Jurkat, Clone E6-1 (cell line): Measurements from ENCODE around the gene PSMB7.

Source experiments
- DNase-seq: peaks from one replicate; pipeline ENCODE4 v3.0.0-alpha.2; 2011; ENCODE audit warnings: low read depth, low spot score
- H3K4me3 ChIP-seq: 2 replicates; pipeline ENCODE4 v1.5.1; 2011; ENCODE audit warnings: mild to moderate bottlenecking, low read length, control low read depth, moderate library complexity

PSMB7 gene

GRCh38 chr9:124419832-124420489, 4.7 kb upstream of the PSMB7 start:
- no peak for DNase-seq
- H3K4me3 ChIP-seq = no peak overlapping the region

GRCh38 chr9:124415852-124416484, 726 bp upstream of the PSMB7 start:
- DNase-seq = no peak
- peak overlapping the region; percentile 98 for H3K4me3 ChIP-seq

GRCh38 chr9:124414612-124415011, 630 bp downstream of the PSMB7 start:
- no peak for DNase-seq
- peak overlapping the region; percentile 98 for H3K4me3 ChIP-seq

GRCh38 chr9:124412228-124412575, 3.0 kb downstream of the PSMB7 start:
- no peak for DNase-seq
- no peak overlapping the region for H3K4me3 ChIP-seq

- DNase-seq = no peak
- no peak overlapping the region for H3K4me3 ChIP-seq
These were observed 3.6 kb downstream of the PSMB7 start for GRCh38 chr9:124411514-124412227.

- DNase-seq = no peak
- no peak overlapping the region for H3K4me3 ChIP-seq
These were observed 4.8 kb downstream of the PSMB7 start for GRCh38 chr9:124410321-124410913.

GRCh38 chr9:124409410-124409809, 5.8 kb downstream of the PSMB7 start:
- H3K4me3 ChIP-seq = no peak overlapping the region
- DNase-seq = no peak

DNA sequence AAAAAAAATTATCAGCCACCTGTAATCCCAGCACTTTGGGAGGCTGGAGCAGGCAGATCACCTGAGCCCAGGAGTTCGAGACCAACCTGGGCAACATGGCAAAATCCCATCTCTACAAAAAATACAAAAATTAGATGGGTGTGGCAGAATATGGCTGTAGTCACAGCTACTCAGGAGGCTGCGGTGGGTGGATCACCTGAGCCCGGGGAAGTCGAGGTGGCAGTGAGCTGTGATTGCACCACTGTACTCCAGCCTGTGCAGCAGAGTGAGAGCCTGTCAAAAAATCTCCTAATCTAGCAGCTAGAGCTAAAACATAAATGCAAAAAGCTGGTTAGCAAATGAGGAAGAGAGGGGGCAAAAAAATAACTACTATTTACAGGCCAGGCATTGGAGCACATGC, 12.0 kb downstream of the PSMB7 start:
- no peak overlapping the region for H3K4me3 ChIP-seq

DNA sequence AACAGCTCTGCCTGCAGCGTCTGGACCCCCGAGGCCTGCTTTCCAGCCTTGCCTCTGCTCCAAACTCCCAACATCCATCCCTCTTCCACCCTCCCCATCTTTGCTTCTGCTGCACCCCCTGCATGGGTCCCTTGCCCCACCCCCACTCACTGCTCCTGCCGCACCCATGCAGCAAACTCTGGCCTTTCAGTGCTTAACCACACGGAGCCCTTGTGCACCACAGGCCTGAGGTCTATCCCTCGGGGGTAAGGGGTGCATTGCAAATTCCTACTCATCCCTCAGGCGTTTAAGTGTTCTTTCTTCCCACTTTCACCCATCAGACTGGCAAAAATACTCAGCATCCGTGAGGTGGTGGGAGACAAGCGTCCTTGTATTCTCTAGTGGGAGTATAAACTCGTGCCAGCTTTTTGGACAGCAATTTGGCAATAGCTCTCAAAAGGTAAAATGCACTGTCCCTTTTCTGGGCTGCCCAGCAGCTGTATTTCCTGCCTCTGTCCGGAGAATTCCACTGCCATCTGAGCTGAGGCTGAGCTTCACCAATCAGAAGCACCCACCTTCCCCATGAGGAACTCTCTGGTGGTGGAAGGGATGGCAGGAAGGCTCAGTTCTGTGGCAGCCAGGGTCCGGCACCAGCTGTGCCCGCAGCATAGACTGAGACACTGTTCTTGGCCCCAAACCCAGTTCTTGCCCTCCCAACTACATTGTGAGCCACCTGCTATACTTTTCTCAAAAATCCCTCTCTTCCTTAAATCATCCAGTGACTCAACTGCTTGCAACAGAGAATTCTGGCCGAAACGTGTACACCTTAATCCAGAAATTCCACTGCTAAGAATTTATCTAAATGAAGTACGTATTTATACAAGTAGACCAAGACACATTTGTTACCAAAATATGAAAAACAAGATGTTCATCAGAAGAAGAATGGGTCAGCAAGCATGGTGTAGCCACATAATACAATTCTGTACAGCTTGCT, 15.0 kb downstream of the PSMB7 start:
- DNase-seq = no peak
- H3K4me3 ChIP-seq = no peak overlapping the region

More for the DNA sequence above, 12.0 kb downstream of the PSMB7 start:
- DNase-seq = no peak

GRCh38 chr9:124399323-124399967, 15.8 kb downstream of the PSMB7 start:
- no peak overlapping the region for H3K4me3 ChIP-seq
- DNase-seq = no peak

GRCh38 chr9:124398191-124398935, 16.9 kb downstream of the PSMB7 start:
- DNase-seq = no peak

DNA sequence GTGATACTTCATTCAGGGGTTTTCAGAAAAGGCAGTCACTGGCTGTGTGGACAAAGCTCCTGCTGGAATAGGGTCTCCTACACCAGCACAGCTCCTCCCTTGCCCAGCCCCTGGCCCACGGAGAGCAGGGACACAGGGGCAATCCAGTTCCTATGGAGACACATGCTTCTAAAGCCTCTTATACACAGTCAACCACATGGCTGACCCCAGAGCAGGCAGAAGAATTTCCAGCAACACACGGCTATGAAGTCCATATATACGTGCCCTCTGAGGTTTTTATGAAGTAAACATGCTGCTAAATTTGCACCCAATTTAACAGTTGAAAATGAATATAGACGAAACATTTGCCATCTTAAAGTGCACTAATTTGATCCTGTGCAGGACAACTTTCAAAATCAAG, 19.4 kb downstream of the PSMB7 start:
- H3K4me3 ChIP-seq = no peak overlapping the region
- DNase-seq = no peak

More at GRCh38 chr9:124398191-124398935, 16.9 kb downstream of the PSMB7 start:
- H3K4me3 ChIP-seq = no peak overlapping the region

DNA sequence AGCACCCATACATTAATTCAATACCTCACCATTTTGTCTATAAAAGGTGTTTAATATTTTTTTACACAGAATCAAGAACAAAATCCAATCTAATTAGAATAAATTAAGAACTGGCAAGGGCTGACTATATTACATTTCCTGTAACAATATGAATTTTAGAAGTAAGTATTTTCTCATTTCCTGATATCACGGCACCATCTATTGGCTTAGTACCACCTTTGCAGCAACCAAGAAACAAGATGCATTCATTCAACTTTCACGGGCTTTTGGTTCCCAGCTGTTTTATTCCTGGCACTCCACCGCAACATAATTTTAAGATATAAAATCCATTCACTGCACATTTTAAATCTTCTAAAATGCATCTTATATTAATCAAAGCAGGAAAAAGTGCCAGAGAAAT, 20.6 kb downstream of the PSMB7 start:
- DNase-seq = no peak
- H3K4me3 ChIP-seq = no peak overlapping the region

GRCh38 chr9:124394167-124394566, 21.1 kb downstream of the PSMB7 start:
- DNase-seq = no peak
- H3K4me3 ChIP-seq = no peak overlapping the region

DNA sequence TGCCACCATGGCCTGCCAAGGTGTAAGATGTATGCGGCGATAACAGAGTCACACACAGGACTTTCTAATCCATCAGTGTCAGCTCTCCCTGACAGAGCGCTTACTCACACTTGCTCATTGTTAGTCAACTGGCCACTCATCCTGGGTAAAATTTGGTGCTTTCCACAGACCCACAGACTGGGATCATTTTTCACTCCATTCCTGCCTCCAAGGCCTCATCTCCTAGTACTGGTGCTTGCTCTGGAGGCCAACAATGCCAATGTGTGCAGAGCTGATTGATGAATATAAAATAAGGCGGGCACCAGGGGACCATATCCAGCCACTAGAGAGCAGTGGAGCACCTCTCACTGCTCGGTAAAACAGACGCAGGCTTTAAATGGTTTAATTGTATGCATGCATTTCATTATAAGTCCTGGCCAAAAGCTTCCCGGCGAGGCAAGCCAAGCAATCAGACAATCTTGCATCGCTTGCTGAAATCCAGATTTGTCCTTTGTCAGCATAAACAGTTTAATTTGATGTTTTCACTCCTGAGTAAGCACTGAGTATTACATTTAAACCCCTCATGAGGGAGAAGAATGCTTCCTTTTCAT, 22.3 kb downstream of the PSMB7 start:
- no peak overlapping the region for H3K4me3 ChIP-seq
- DNase-seq = no peak

GRCh38 chr9:124392254-124392870, 22.9 kb downstream of the PSMB7 start:
- no peak overlapping the region for H3K4me3 ChIP-seq
- DNase-seq = no peak
